ENCODE results near the gene CCDC88A. TPM values are rescaled to one million over a fixed set of nuclear protein-coding genes. Genes with fewer than 3 reads are reported as not detected.
A peak's percentile ranks its signal among the peaks of the same experiment; 100 is the strongest.
"Not testable (repeated sequence)": the region's sequence is repeated elsewhere in the genome, so short reads cannot be mapped to it uniquely, and the experiment has no call there.

The CCDC88A gene
- polyA plus RNA-seq, 1 donor = 65.9 TPM

DNA sequence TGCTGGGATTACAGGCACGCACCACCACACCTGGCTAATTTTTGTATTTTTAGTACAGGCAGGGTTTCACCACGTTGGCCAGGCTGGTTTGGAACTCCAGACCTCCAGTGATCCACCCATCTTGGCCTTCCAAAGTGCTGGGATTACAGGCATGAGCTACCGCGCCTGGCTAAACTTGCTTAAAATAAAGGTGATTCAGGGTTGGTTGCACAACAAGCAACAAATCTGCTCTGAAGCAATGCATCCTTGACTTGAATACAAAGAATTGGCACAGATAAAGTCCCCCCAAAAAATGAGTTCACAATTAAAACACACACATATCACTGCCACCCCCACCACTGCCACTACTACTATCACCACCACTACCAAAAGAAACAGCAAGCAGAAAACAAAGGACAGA, 34.9 kb downstream of the CCDC88A start:
- DNase-seq (ENCODE audit: low read depth) = no peak

DNA sequence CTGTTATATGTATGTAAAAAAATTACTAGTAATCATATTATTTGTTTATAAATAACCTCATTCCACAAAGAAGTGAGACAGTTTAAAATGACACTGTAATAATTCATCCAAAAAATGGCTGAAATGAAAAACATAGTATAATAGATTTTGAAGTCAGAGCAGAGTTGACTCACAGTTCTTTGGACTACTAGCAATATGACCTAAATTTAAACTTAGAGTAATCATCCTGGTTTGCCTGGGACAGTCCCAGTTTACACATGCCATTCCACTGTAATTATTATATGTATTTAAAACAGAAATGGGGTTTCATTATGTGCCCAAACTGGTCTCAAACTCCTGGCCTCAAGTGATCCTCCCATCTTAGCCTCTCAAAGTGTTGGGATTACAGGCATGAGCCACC, 48.3 kb downstream of the CCDC88A start:
- no peak for DNase-seq (ENCODE audit: low read depth)

DNA sequence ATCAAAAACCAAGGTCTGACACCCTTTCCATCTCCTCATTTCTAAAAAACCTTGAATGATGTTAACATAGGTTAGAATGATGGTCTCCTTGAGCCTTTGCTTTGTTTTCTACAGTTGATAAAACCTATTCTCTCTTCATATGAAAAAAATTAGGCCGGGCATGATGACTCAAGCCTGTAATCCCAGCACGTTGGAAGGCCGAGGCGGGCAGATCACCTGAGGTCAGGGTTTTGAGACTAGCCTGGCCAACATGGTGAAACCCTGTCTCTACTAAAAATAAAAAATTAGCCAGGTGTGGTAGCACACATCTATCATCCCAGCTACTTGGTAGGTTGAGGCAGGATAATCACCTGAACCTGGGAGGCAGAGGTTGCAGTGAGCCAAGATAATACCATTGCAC, 49.4 kb downstream of the CCDC88A start:
- DNase-seq (ENCODE audit: low read depth) = no peak

DNA sequence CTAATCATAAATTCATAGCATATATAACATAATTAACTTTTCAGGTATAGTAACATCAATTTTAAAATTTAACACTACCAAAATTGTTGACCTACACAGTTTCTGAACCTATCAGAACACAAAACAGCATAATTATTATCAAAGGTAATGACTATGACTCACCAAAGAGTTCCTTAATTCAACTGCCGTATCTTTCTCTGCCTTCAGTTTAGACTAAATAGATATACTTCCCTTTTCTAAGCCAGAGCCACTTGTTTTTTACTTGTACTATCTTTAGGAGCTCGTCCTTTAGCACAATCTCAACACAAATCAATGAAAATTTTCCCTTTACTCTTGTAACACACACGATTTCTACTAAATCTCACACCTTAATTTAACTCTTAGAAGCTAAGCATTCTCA, 54.4 kb downstream of the CCDC88A start:
- DNase-seq (ENCODE audit: low read depth) = no peak

DNA sequence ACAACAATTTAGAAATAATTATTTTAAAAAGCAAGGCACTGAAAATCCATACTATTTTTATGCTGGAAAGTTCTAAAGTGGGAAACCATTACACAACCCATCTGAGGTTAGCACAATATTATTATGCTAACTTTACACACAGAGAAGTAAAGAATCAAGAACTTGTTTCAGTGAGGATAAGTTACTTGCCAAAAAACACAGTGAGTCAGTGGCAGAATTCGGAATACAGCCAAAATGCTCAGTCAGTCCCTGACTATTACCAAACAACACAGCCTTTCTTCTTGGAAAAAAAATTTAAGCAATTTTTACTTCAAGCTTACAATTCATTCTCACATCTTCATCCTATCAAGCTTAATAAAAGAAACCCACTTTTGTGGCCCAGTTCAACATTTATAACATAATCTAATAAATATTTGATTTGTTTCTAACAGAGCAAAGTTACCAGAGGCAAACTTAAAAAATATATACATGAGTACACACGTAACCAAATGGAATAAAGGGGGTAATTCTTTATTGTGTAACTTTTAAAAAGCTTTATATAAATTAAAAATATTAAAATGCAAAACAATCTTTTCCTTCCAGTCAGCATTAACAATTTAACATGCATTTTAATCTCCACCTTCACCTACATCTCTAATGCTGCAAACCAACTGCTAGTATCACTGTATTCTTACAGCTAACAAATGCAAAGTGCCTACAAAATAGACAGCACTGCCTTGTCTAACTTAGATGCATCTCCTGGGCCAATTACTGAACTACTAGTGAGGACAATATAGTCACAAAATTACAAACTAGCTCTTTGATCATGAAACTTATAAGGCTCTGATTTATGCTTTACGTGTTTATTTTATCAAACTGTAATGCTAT, 55.2 kb downstream of the CCDC88A start:
- peak; percentile 62 for DNase-seq (ENCODE audit: low read depth)

DNA sequence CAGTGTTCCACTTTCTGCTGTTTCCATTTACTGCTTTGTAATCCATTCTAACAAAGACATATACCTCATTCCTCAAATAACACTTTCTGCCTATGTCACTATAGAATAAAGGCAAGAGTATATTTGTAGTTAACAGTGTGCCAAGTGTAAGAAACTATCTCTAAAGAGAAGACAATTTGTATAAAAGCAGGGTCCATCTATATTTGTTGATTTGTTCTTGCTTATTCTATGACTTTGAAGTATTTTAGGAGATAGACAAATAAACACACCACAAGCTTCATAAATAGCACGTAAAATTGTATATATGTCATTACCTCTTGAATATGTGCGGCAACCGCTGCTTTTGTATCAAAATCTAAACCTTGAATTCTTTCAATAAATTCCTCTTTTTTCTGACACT, 56.0 kb downstream of the CCDC88A start:
- no peak for DNase-seq (ENCODE audit: low read depth)

DNA sequence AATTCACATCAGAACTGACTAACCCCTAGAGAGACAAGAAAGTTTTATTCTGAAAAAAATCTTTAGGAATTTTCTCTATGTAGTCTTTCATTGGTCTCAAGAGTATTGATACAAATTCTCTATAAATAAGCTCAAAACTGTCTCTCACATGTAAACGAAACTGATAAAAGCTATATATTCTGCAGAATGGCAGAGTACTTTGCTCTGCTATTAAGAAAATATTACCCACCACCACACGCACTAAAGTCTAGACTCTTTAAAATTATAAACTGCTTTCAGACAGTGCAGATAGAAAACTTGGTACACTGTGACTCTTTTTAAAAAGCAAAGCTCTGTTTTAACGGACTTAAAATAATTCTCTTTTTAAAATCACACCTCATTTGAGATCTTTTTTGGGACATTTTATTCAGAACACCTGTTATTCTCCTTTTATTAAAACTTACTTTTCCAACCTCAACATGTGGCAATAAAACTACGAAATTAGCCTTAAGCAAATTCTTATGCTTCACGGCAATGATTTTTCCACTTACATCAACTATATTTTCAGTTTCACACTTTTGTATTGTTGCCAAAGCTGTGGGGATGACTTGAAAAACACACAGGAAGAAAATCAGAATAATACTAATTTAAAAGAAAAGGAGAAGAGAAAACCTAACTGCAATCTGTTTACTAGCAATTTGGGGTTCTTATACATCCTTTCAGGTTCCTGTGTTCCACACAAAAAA, 58.0 kb downstream of the CCDC88A start:
- DNase-seq (ENCODE audit: low read depth) = no peak

DNA sequence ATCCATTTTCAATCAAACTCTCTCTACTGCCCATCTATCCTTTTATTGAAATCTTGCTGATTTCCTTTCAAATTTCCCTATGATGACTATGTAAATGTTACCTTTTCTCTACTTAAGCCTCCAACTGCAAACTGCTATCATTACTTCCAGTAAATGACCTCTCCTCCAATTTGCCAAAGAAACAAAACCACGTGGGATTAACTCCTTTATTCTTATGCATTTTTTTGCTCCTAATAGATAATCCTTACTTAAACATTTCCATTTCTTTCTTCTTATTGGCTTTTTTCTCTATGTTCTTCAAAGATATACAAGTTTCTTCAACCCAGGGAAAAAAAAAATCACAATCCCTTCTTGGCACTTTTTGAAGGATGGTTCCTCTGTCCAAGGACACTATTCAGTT, 61.2 kb downstream of the CCDC88A start:
- no peak for DNase-seq (ENCODE audit: low read depth)

DNA sequence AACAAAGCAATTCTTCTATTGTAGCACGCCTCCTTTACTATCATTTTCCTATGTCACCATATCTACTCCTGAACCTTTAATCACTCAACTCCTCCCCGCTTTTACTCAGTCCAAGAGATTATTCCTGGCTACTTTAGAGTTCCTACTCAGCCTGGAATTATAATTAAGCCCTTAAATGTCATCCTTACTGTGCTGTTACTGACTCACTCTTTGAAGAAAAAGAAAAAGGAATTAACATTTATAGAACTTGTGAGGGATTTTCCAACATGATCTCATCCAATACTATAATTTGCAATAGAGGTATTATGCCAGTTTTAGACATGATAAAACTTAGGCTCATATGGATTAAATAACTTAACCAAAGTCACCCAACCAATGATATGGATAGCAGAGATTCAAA, 61.7 kb downstream of the CCDC88A start:
- no peak for DNase-seq (ENCODE audit: low read depth)

DNA sequence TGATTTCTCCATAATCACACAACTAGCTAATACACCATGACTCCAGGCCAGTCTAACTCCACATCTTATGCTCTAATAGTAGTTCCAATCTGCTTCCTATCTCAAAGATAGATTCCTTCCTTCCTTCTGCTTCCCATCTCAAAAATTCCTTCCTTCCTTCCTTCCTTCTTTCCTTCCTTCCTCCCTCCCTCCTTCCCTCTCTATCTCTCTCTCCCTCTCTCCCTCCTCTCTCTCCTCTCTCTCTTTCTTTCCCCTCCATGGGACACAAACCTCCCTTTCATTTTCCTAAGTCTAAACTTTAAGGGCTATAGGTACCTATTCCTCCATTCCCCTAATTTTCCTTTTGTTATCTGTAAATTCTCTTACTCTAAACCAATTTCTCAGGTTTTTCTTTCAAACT, 62.5 kb downstream of the CCDC88A start:
- DNase-seq (ENCODE audit: low read depth) = no peak

DNA sequence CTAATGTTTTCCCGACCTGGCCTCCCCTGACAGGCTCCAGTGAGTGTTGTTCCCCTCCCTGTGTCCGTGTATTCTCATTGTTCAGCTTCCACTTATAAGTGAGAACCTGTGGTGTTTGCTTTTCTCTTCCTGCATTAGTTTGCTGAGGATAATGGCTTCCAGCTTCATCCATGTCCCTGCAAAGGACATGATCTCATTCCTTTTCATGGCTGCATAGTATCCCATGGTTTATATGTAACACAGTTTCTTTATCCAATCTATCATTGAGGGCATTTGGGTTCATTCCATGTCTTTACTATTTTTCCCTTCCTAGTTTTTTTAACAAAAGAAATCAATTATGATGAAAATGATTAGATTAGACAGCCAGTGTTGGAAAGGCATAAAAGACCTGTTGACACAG, 63.5 kb downstream of the CCDC88A start:
- not testable (repeated sequence) for DNase-seq (ENCODE audit: low read depth)

DNA sequence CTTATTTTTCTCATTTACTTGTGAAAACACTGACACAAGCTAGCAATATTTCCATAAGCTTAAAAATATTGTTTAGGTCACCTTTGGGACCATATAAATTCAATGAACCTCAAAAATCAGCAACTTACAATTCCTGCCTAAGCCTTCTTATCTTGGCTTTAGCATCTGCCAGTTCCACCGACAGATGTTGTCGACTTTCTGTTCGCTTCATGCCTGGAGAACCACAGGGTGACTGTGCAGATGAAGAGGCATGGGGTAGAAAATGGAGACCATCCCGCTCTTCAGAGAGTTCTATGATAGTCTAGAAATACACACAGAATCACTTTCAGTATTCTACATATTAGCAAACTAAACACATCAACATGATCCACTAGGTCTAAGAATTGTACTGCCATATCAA, 64.2 kb downstream of the CCDC88A start:
- DNase-seq (ENCODE audit: low read depth) = no peak

DNA sequence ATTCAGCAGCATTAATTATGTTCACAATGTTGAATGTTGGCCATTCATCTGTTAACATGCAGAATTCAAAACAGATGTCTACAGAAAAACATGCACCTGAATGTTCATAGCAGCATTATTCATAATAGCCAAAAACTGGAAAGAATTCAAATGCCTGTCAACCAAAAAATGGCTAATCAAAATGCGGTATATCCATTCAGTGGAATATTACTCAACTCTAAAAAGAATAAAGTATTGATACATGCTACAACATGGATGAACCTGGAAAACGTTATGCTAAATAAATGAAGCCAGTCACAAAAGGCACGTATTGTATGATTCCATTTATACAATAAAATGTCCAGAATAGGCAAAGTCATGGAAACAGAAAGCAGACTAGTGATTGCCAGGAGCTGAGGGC, 68.0 kb downstream of the CCDC88A start:
- DNase-seq (ENCODE audit: low read depth) = no peak

DNA sequence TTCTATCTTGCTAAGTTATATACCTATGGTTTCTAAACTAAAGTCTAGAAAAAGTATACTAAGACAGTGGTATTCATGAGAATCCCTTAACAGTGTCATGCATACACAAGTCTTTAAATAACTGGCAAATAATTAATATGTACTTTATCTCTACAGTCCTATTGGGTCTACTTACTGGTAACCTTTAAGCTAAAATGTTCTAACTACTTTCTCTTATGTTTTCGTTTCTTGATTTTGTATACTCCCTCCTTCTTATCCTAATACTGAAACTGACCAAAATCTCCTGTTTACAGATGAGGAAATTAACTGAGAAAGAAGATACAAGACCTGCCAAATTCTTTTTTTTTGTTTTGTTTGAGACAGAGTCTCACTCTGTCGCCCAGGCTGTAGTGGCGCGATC, 74.6 kb downstream of the CCDC88A start:
- no peak for DNase-seq (ENCODE audit: low read depth)

DNA sequence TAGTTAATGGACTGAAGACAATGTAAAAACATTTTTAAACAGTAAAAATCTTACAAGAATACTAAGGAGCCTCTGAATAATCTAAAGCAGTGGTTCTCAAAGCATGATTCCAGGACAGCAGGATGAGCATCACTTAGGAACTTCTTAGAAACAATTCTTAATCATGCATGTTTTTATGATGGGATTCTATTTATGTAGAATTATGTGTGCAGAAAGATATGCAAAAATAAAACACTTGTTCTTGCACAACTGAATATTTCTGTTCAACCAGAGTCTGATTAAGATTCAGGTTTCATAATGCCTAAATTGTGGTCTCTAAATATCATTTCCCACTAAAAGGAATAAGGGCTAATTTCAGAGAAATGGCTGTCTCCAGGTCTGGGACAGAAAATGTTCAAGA, 81.4 kb downstream of the CCDC88A start:
- no peak for DNase-seq (ENCODE audit: low read depth)

DNA sequence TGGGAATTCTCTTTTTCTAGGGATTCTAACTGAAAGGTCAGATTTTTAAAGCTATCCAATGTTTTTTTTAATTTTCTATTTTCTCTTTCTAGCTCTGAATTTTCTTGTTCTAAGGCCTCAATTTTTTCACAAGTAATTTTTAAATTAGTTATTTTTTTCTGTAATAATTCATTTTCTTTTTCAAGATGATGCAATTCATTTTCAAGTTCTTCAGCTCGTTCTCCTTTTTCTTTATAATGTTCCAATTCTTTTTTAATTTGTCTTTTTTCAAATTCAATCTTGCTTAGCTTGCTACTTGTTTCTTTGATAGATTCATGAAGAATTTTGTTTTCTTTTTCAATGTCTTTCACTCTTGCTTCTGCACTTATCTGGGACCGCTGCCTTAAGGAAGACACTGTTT, 84.9 kb downstream of the CCDC88A start:
- no peak for DNase-seq (ENCODE audit: low read depth)

DNA sequence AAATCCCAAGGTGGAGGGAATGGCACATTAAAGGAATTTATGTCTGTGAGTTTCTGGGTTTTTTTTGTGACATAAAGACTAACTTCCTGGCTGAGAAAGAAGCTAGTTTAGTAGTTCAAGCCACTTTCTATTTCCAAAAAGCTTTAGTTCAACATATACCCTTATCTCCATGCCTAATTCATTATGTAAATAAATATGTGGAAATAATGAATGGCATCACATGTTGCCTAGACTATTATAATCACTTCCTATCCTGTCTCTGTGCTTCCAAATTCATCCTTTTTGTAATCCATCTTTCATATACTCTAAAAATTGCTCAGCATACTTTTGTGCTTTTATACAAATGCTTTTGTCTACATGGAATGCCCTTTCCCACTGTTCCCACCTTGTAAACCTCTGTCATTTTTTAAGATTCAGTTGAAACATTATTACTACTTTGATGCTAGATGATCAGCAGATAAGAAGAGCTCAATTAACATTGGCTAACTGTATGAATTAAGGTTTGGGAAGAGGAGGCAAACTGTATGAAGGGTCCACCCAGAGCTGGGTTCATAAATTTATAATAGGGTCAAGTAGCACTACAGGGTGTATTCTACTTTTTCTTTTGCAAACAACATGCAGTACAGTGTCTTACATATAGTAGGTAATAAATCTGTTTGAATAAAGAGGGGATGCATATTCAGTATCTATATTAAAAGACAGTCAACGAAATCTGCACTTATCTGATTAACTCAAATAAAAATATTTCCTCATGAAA, 88.9 kb downstream of the CCDC88A start:
- no peak for DNase-seq (ENCODE audit: low read depth)

DNA sequence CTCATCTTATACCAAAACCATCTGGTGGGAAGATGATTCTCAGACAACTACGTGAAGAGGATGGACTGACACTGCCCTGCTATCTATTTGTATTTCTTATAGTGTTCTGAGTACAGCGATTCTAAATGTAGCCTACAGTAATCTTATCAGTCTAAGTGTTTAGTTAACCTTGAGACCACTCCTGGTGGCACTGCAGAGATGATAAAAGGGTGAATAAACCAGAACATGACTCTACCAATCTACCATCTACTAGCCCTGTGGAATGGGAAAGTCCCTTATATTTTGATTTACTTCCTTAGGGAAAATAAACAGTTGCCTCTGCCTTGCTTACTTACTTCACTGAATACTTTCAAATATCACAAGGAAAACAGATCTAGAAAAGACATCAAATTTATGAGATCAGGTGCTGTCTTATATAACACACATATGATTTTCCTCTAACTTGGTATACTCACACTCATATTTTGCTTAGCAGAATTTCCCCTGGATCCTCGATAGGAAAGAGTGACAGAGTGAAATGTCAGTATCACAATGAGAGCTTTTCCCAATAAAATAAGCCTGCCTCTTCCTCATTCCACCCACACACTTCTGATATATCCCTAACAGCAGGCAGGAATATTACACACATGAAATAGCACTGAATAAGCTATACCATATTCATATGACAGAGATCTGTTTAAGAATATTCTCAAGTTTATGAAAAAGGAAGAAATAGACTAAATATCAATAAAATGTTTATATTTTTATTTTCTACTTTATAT, 92.0 kb downstream of the CCDC88A start:
- no peak for DNase-seq (ENCODE audit: low read depth)

DNA sequence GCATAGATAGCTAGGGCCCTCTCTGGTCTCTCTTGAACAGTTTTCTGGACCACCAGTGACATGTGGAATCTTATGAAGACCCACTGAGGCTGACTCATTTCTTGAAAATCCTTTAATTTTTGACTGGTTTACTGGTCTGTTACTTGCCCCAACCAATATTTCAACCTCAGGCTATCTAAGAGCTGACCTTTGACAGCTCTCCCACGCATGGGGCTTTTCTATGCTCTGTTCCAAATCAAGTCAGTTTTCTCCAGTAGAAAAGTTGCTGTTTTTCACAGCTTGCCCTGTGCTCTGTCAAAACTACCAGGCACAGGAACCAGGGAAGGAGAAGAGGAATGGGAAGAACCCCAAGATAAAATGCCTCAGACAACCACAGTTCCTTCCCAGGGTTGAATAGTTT, 104.7 kb downstream of the CCDC88A start:
- no peak for DNase-seq (ENCODE audit: low read depth)

DNA sequence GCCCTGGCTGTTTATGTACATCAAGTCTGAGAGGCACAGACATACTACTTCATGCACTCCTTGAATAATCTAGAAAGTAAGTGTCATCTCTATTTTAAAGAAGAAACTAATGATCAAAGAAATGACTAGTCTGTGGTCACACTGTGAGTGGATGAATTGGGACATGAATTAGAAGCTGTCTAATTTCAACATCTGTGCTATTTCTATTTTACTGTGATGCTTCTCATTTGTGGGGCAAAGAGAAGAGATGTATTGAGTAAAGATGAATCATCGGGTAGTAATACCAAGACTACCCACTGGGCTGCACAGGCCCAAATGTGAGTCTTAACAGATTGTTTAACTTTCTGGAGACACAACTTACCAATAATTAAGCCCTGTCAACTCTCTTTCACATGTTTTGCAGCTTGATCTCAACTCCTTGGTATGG, 108.2 kb downstream of the CCDC88A start:
- DNase-seq (ENCODE audit: low read depth) = no peak

DNA sequence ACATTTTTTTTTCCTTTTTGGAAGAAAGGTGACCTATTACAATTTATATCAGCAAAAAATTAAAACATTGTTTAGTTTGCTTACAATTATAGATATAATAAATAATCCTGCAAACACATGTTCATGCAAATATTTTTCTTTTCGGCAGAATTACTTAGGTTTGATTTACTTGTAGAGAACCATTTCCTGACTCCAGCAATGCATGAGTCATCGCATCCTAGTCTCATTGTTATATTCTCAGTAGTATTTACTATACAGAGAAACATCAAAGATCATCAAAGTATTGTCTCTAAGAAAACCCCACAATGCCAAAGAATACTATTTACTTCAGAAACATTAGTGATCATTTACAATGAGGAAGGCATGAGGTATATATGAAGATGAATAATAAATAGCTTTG, 110.2 kb downstream of the CCDC88A start:
- no peak for DNase-seq (ENCODE audit: low read depth)

DNA sequence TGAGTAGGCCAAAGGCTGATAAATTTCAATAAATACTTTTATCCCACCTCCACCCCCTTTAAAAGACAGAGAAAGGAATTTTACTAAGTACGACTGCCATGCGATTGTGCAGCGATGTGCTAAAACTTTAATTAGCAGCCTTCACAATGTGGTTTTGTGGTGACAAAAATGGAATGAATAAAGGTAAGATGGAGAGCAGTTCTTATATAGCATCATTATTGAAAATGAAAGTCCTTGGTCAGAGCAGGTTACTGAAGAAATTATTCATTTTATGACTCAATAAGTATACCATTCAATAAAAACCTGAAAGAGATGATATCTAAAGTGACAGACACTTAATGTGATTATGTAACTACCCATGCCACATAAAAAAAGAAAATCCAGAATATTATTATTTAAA, 117.4 kb downstream of the CCDC88A start:
- no peak for DNase-seq (ENCODE audit: low read depth)

Measured in forelimb muscle (tissue), 1 donor.